ENCODE measurements around the gene NUP160. TPM values are rescaled to one million over a fixed set of nuclear protein-coding genes. Genes with fewer than 3 reads are reported as not detected.
A peak's percentile ranks its signal among the peaks of the same experiment; 100 is the strongest.

Gene NUP160
- total and polyA plus RNA-seq, 2 of the 13 experiments (the other 11 are each of a cell fraction or from before 2014, with no cell fraction given): 28.3 to 43.5 TPM

- TF ChIP-seq ZNF609 (CRISPR knock-in tag; IDR thresholded peaks at IDR 0.05; ENCODE audit: borderline replicate concordance): no peak
- TF ChIP-seq TEAD2 (CRISPR knock-in tag; IDR thresholded peaks at IDR 0.05): no peak
- TF ChIP-seq KLF12 (CRISPR knock-in tag; IDR thresholded peaks at IDR 0.05; ENCODE audit: borderline replicate concordance): no peak
These were observed 69.2 kb downstream of the NUP160 start (continued) for GRCh38 chr11:47778878-47779483.

- 72% methylated on average over 8 of the region's 8 CpGs for WGBS (ENCODE audit: low lambda C conversion rate)
- Histone ChIP-seq H2AFZ (ENCODE audit: low read length) (no peak overlapping the region), H3K4me1 (ENCODE audit: insufficient read depth, low read length) (peaks cover 11% of the 10 kb centered on the region), H3K36me3 (replicated peaks in 1 of 2; ENCODE audit: control insufficient read depth in 1 of 2, insufficient read depth in 2 of 2, low read length in 2 of 2) (peaks cover 6 to 27% of the 10 kb centered on the region in 2 experiments), H3K9me3 (ENCODE audit: low read length) (no peaks in the 10 kb centered on the region), H3K27ac (ENCODE audit: extremely low read length, insufficient read depth, low read length) (peak overlapping the region; percentile 1), H3K4me2 (ENCODE audit: low read depth, low read length) (no peak overlapping the region), H3K9ac (ENCODE audit: insufficient read depth, low read depth, low read length) (no peak overlapping the region), H3K4me3 (replicated peaks in 1 of 3; ENCODE audit: insufficient read depth in 1 of 3, low read depth in 2 of 3, low read length in 3 of 3) (no peak overlapping the region), H4K20me1 (ENCODE audit: insufficient read depth, low read length) (no peaks in the 10 kb centered on the region), H3K79me2 (ENCODE audit: insufficient read depth, low read length) (no peaks in the 10 kb centered on the region), H3K27me3 (ENCODE audit: control insufficient read depth in 1 of 2, insufficient read depth in 2 of 2, low read length in 2 of 2) (no peaks in the 10 kb centered on the region)
- BruUV-seq (replicated peaks): no TSS peak
- CTCF ChIA-PET (ENCODE audit: low intra/inter-chr PET ratio, low total read pairs): no interaction called here
- POLR2A ChIA-PET: interaction anchor here (0.6 kb wide), 1 partner anchor 21 kb away, joined by 3 read pairs; no protein-coding TSS in a partner anchor
- TF ChIP-seq ZFP62 (CRISPR knock-in tag; IDR thresholded peaks at IDR 0.05): no peak
- no peak for TF ChIP-seq CAMTA2 (CRISPR knock-in tag; IDR thresholded peaks at IDR 0.05; ENCODE audit: borderline replicate concordance)
- peak; percentile 64; the same call in 1 of the 2 replicates for TF ChIP-seq ZNF709 (CRISPR knock-in tag; IDR thresholded peaks at IDR 0.05)
- DNase-seq (ENCODE audit: low spot score): no peak
- in situ Hi-C loops (cut with HindIII; ENCODE audit: extremely low pct_ligation_motif_present, low pct_unique_long_range_greater_than_20kb): no loop called here
- intact Hi-C loops (cut with micrococcal nuclease; ENCODE audit: unreplicated experiment): no loop called here
- ATAC-seq: peak; percentile 64
- no peak for FAIRE-seq
These were observed 72.8 kb downstream of the NUP160 start for GRCh38 chr11:47775240-47775869.

All from HepG2 (cell line).